Measurements from ENCODE around the gene PPP1R1B.
A peak's percentile ranks its signal among the peaks of the same experiment; 100 is the strongest.

PPP1R1B gene

GRCh38 chr17:39653662-39654331, 27.0 kb downstream of the PPP1R1B start:
- peak; percentile 77 for TF ChIP-seq CTCF (IDR thresholded peaks at IDR 0.05; ENCODE audit: control extremely low read depth, extremely low read depth, low read depth, missing control alignments)
- CTCF ChIA-PET, result interaction anchor here (0.6 to 10.5 kb wide), 25 partner anchors 9 to 374 kb away, joined by 3 to 180 read pairs (median 6); partner anchors contain the start of genes MIEN1, PGAP3, PNMT and PPP1R1B
- POLR2A ChIA-PET, result no interaction called here
- DNase-seq (ENCODE audit: extremely low spot score), result peak; percentile 91

GRCh38 chr17:39655105-39655504, 28.4 kb downstream of the PPP1R1B start:
- ChIA-PET CTCF (interaction anchor here (0.8 to 10.5 kb wide), 18 partner anchors 10 to 373 kb away, joined by 3 to 180 read pairs (median 10); partner anchors contain the start of genes MIEN1, PGAP3, PNMT and PPP1R1B), POLR2A (no interaction called here)
- no peak for DNase-seq (ENCODE audit: extremely low spot score)
- no peak for TF ChIP-seq CTCF (IDR thresholded peaks at IDR 0.05; ENCODE audit: control extremely low read depth, extremely low read depth, low read depth, missing control alignments)

- DNase-seq (ENCODE audit: extremely low spot score), result no peak
- ChIA-PET CTCF (interaction anchor here (2.2 kb wide), 1 partner anchor 37 kb away, joined by 10 read pairs; no protein-coding TSS in a partner anchor), POLR2A (no interaction called here)
- TF ChIP-seq CTCF (IDR thresholded peaks at IDR 0.05; ENCODE audit: control extremely low read depth, extremely low read depth, low read depth, missing control alignments), result no peak
Measured at GRCh38 chr17:39658346-39658745, 31.6 kb downstream of the PPP1R1B start.

- no peak for DNase-seq (ENCODE audit: extremely low spot score)
- ChIA-PET CTCF (interaction anchor here (2.2 kb wide), 1 partner anchor 37 kb away, joined by 10 read pairs; no protein-coding TSS in a partner anchor), POLR2A (no interaction called here)
- no peak for TF ChIP-seq CTCF (IDR thresholded peaks at IDR 0.05; ENCODE audit: control extremely low read depth, extremely low read depth, low read depth, missing control alignments)
Measured at GRCh38 chr17:39658760-39659159, 32.0 kb downstream of the PPP1R1B start.

GRCh38 chr17:39659279-39660010, 32.7 kb downstream of the PPP1R1B start:
- ChIA-PET CTCF (interaction anchor here (1.1 to 1.5 kb wide), 4 partner anchors 9 to 37 kb away, joined by 3 to 7 read pairs (median 6); no protein-coding TSS in a partner anchor), POLR2A (interaction anchor here (0.6 kb wide), 1 partner anchor 29 kb away, joined by 5 read pairs; the partner anchor contains the start of gene PGAP3)
- no peak for TF ChIP-seq CTCF (IDR thresholded peaks at IDR 0.05; ENCODE audit: control extremely low read depth, extremely low read depth, low read depth, missing control alignments)
- peak; percentile 56 for DNase-seq (ENCODE audit: extremely low spot score)

- POLR2A ChIA-PET, result interaction anchor here (0.6 kb wide), 1 partner anchor 28 kb away, joined by 5 read pairs; the partner anchor contains the start of gene PGAP3
- no peak for TF ChIP-seq CTCF (IDR thresholded peaks at IDR 0.05; ENCODE audit: control extremely low read depth, extremely low read depth, low read depth, missing control alignments)
- CTCF ChIA-PET, result interaction anchor here (1.1 to 1.5 kb wide), 4 partner anchors 9 to 37 kb away, joined by 3 to 7 read pairs (median 6); no protein-coding TSS in a partner anchor
- DNase-seq (ENCODE audit: extremely low spot score), result no peak
Measured at GRCh38 chr17:39660011-39660360, 33.2 kb downstream of the PPP1R1B start.

All from GM10248 (cell line).